Measurements from ENCODE around the gene ISG15. TPM values are rescaled to one million over a fixed set of nuclear protein-coding genes. Genes with fewer than 3 reads are reported as not detected.
"Not testable (repeated sequence)": the region's sequence is repeated elsewhere in the genome, so short reads cannot be mapped to it uniquely, and the experiment has no call there.

Gene ISG15
- total RNA-seq, 1 experiment from 2014 or later: 758 TPM

- H3F3A ChIP-seq (ENCODE audit: low read length, unreplicated experiment); CTCF ChIA-PET; intact Hi-C loops (cut with micrococcal nuclease); H3K79me2 ChIP-seq (ENCODE audit: low read length); DNase-seq; POLR2A ChIA-PET (ENCODE audit: unreplicated experiment); H3K27ac ChIP-seq (ENCODE audit: low read length); H3K9me2 ChIP-seq (replicated peaks; ENCODE audit: low read length); H3K9ac ChIP-seq (ENCODE audit: low read length); H3K36me3 ChIP-seq (ENCODE audit: low read depth, low read length); H4K20me1 ChIP-seq (ENCODE audit: low read length); H3K4me2 ChIP-seq (ENCODE audit: low read length); BruUV-seq (replicated peaks); ATAC-seq; H3K4me1 ChIP-seq (ENCODE audit: insufficient read depth, low read length); H3K27me3 ChIP-seq (ENCODE audit: low read length); H3K4me3 ChIP-seq (ENCODE audit: low read length); H3K9me3 ChIP-seq (ENCODE audit: low read length); H2AFZ ChIP-seq (ENCODE audit: low read length): not testable (repeated sequence)
These were observed 22.0 kb upstream of the ISG15 start for GRCh38 chr1:991275-991674.

GRCh38 chr1:991895-992294, 21.4 kb upstream of the ISG15 start:
- ChIA-PET POLR2A (ENCODE audit: unreplicated experiment) (no interaction called here), CTCF (no interaction called here)
- H3K4me1 ChIP-seq (ENCODE audit: insufficient read depth, low read length): no peaks in the 10 kb centered on the region
- no peak for ATAC-seq
- BruUV-seq (replicated peaks): no TSS peak
- no peak for TF ChIP-seq EZH2 (IDR thresholded peaks at IDR 0.05; ENCODE audit: low read length, unreplicated experiment)
- H3K4me2 ChIP-seq (ENCODE audit: low read length): no peak overlapping the region
- H3K36me3 ChIP-seq (ENCODE audit: low read depth, low read length): peaks cover 3% of the 10 kb centered on the region
- H4K20me1 ChIP-seq (ENCODE audit: low read length): peaks cover under 1% of the 10 kb centered on the region; the same call in 1 of the 2 replicates
- H3K27me3 ChIP-seq (ENCODE audit: low read length): no peaks in the 10 kb centered on the region
- no peak overlapping the region for H3K4me3 ChIP-seq (ENCODE audit: low read length)
- no peak overlapping the region for H2AFZ ChIP-seq (ENCODE audit: low read length)
- H3K9ac ChIP-seq (ENCODE audit: low read length): no peak overlapping the region
- no peak overlapping the region for H3K27ac ChIP-seq (ENCODE audit: low read length)
- no peaks in the 10 kb centered on the region for H3K9me3 ChIP-seq (ENCODE audit: low read length)
- H3F3A ChIP-seq (ENCODE audit: low read length, unreplicated experiment): no peaks in the 10 kb centered on the region
- no peaks in the 10 kb centered on the region for H3K79me2 ChIP-seq (ENCODE audit: low read length)
- DNase-seq: no peak
- no peaks in the 10 kb centered on the region for H3K9me2 ChIP-seq (replicated peaks; ENCODE audit: low read length)
- intact Hi-C loops (cut with micrococcal nuclease): no loop called here

GRCh38 chr1:992362-992761, 20.9 kb upstream of the ISG15 start:
- DNase-seq (no peak), ATAC-seq (no peak)
- H2AFZ ChIP-seq (ENCODE audit: low read length): no peak overlapping the region
- intact Hi-C loops (cut with micrococcal nuclease): no loop called here
- no peak overlapping the region for H3K4me2 ChIP-seq (ENCODE audit: low read length)
- peaks cover 5% of the 10 kb centered on the region; the same call in 1 of the 2 replicates for H4K20me1 ChIP-seq (ENCODE audit: low read length)
- H3K27me3 ChIP-seq (ENCODE audit: low read length): no peaks in the 10 kb centered on the region
- CTCF ChIA-PET: no interaction called here
- peaks cover 3% of the 10 kb centered on the region for H3K36me3 ChIP-seq (ENCODE audit: low read depth, low read length)
- H3F3A ChIP-seq (ENCODE audit: low read length, unreplicated experiment): no peaks in the 10 kb centered on the region
- no peaks in the 10 kb centered on the region for H3K9me2 ChIP-seq (replicated peaks; ENCODE audit: low read length)
- H3K4me1 ChIP-seq (ENCODE audit: insufficient read depth, low read length): no peaks in the 10 kb centered on the region
- 0 out of 2 replicates have a peak, but pooled peaks cover under 1% of the 10 kb centered on the region for H3K79me2 ChIP-seq (ENCODE audit: low read length)
- H3K4me3 ChIP-seq (ENCODE audit: low read length): no peak overlapping the region
- POLR2A ChIA-PET (ENCODE audit: unreplicated experiment): no interaction called here
- H3K27ac ChIP-seq (ENCODE audit: low read length): no peak overlapping the region
- H3K9ac ChIP-seq (ENCODE audit: low read length): no peak overlapping the region
- H3K9me3 ChIP-seq (ENCODE audit: low read length): no peaks in the 10 kb centered on the region
- no peak for TF ChIP-seq EZH2phosphoT487 (IDR thresholded peaks at IDR 0.05; ENCODE audit: borderline replicate concordance, low read length)
- no peak for TF ChIP-seq CTCF (conservative IDR thresholded peaks at IDR 0.05; ENCODE audit: low read depth, low read length)
- TF ChIP-seq EZH2 (IDR thresholded peaks at IDR 0.05; ENCODE audit: low read length, unreplicated experiment): no peak
- no TSS peak for BruUV-seq (replicated peaks)

GRCh38 chr1:993379-993995, 19.8 kb upstream of the ISG15 start:
- no TSS peak for BruUV-seq (replicated peaks)
- TF ChIP-seq CTCF (conservative IDR thresholded peaks at IDR 0.05; ENCODE audit: low read depth, low read length): no peak
- ATAC-seq: no peak
- DNase-seq: no peak
- H3K4me2 ChIP-seq (ENCODE audit: low read length): no peak overlapping the region
- no peak overlapping the region for H3K4me3 ChIP-seq (ENCODE audit: low read length)
- H3K9me3 ChIP-seq (ENCODE audit: low read length): no peaks in the 10 kb centered on the region
- H3K27ac ChIP-seq (ENCODE audit: low read length): no peak overlapping the region
- intact Hi-C loops (cut with micrococcal nuclease): no loop called here
- H3K27me3 ChIP-seq (ENCODE audit: low read length): no peaks in the 10 kb centered on the region
- H4K20me1 ChIP-seq (ENCODE audit: low read length): peaks cover 17% of the 10 kb centered on the region
- H3F3A ChIP-seq (ENCODE audit: low read length, unreplicated experiment): no peaks in the 10 kb centered on the region
- CTCF ChIA-PET: no interaction called here
- H3K9me2 ChIP-seq (replicated peaks; ENCODE audit: low read length): no peaks in the 10 kb centered on the region
- no peak overlapping the region for H3K9ac ChIP-seq (ENCODE audit: low read length)
- no peaks in the 10 kb centered on the region for H3K4me1 ChIP-seq (ENCODE audit: insufficient read depth, low read length)
- H3K79me2 ChIP-seq (ENCODE audit: low read length): peaks cover 11% of the 10 kb centered on the region
- POLR2A ChIA-PET (ENCODE audit: unreplicated experiment): no interaction called here
- peaks cover 3% of the 10 kb centered on the region for H3K36me3 ChIP-seq (ENCODE audit: low read depth, low read length)
- no peak overlapping the region for H2AFZ ChIP-seq (ENCODE audit: low read length)

- H3F3A ChIP-seq (ENCODE audit: low read length, unreplicated experiment); ATAC-seq; POLR2A ChIA-PET (ENCODE audit: unreplicated experiment); H3K4me2 ChIP-seq (ENCODE audit: low read length); H3K4me1 ChIP-seq (ENCODE audit: insufficient read depth, low read length); H3K9me2 ChIP-seq (replicated peaks; ENCODE audit: low read length); H3K27me3 ChIP-seq (ENCODE audit: low read length); H2AFZ ChIP-seq (ENCODE audit: low read length); H3K9ac ChIP-seq (ENCODE audit: low read length); DNase-seq; intact Hi-C loops (cut with micrococcal nuclease); H3K27ac ChIP-seq (ENCODE audit: low read length); H3K4me3 ChIP-seq (ENCODE audit: low read length); H3K36me3 ChIP-seq (ENCODE audit: low read depth, low read length); BruUV-seq (replicated peaks); H3K9me3 ChIP-seq (ENCODE audit: low read length): not testable (repeated sequence)
- CTCF ChIA-PET: interaction anchor here (0.6 kb wide), 1 partner anchor 136 kb away, joined by 3 read pairs; no protein-coding TSS in a partner anchor
- H4K20me1 ChIP-seq (ENCODE audit: low read length): peaks cover 22% of the 10 kb centered on the region
- peaks cover 20% of the 10 kb centered on the region for H3K79me2 ChIP-seq (ENCODE audit: low read length)
These were observed 18.8 kb upstream of the ISG15 start for GRCh38 chr1:994546-994945.

Data from PC-3 (cell line).